ENCODE measurements around the gene CDC123.

- TF ChIP-seq POLR2A (IDR thresholded peaks at IDR 0.05; ENCODE audit: low read depth, low read length) (no peak), POLR2AphosphoS5 (IDR thresholded peaks at IDR 0.05; ENCODE audit: low read depth, low read length) (no peak), TAF1 (IDR thresholded peaks at IDR 0.05; ENCODE audit: borderline replicate concordance, low read depth, low read length) (no peak)
Observed at GRCh38 chr10:12165999-12166775, 29.8 kb upstream of the CDC123 start.

Measured in GM12892 (cell line).